OCI-LY1 (cell line): Measurements from ENCODE around the gene ZNF724.

Source experiments
- H2AFZ ChIP-seq: fragments of 200-600 bp; sonication (generic), shearing (Covaris generic); 2 replicates; pipeline ENCODE4 v1.6.0; 2014; ENCODE audit warnings: antibody characterized with exemption, mild to moderate bottlenecking, low read length
- H3F3A ChIP-seq: fragments of 200-600 bp; sonication (generic), shearing (Covaris generic); 2 replicates; pipeline ENCODE4 v1.6.0; 2014; ENCODE audit warnings: mild to moderate bottlenecking, antibody characterized with exemption, low read length, moderate library complexity; ENCODE audit not compliant: insufficient read depth
- H3K27ac ChIP-seq: fragments of 200-600 bp; sonication (generic); 2 replicates; pipeline ENCODE4 v1.5.1; 2014; ENCODE audit warnings: low read length, mixed run types, mild to moderate bottlenecking, low read depth; ENCODE audit not compliant: poor library complexity, severe bottlenecking
- H3K27me3 ChIP-seq: fragments of 200-600 bp; sonication (generic); 2 replicates; pipeline ENCODE4 v1.6.0; 2014; ENCODE audit warnings: antibody characterized with exemption, mild to moderate bottlenecking, low read length, moderate library complexity; ENCODE audit not compliant: insufficient read depth
- H3K36me3 ChIP-seq: fragments of 200-600 bp; sonication (generic); 2 replicates; pipeline ENCODE4 v1.6.1; 2014; ENCODE audit warnings: mild to moderate bottlenecking, antibody characterized with exemption, low read length, moderate library complexity, mixed read lengths; ENCODE audit not compliant: insufficient read depth
- H3K4me1 ChIP-seq: fragments of 200-600 bp; sonication (generic); 2 replicates; pipeline ENCODE4 v1.5.1; 2014; ENCODE audit warnings: mild to moderate bottlenecking, low read length, moderate library complexity; ENCODE audit not compliant: insufficient read depth, severe bottlenecking
- H3K4me2 ChIP-seq: fragments of 200-600 bp; sonication (generic), shearing (Covaris generic); 2 replicates; pipeline ENCODE4 v1.6.1; 2014; ENCODE audit warnings: low read length
- H3K4me3 ChIP-seq: fragments of 200-600 bp; sonication (generic); 2 replicates; pipeline ENCODE4 v1.5.1; 2014; ENCODE audit warnings: low read length, low read depth, mild to moderate bottlenecking, mixed read lengths; ENCODE audit not compliant: poor library complexity, severe bottlenecking
- H3K79me2 ChIP-seq: fragments of 200-600 bp; shearing (Covaris generic); 2 replicates; pipeline ENCODE4 v1.6.1; 2016; ENCODE audit warnings: mixed run types, low read length, mixed read lengths; ENCODE audit not compliant: insufficient read depth
- H3K9ac ChIP-seq: fragments of 200-600 bp; sonication (generic), shearing (Covaris generic); 2 replicates; pipeline ENCODE4 v1.6.1; 2014; ENCODE audit warnings: mild to moderate bottlenecking, low read length, mixed read lengths
- H3K9me2 ChIP-seq: fragments of 200-600 bp; sonication (generic), shearing (Covaris generic); 2 replicates; pipeline ENCODE4 v1.6.1; 2014; ENCODE audit warnings: low read depth, mild to moderate bottlenecking, low read length, mixed read lengths
- H3K9me3 ChIP-seq: fragments of 200-600 bp; shearing (Covaris generic); 2 replicates; pipeline ENCODE4 v1.6.1; 2014; ENCODE audit warnings: low read length, mixed read lengths
- H4K20me1 ChIP-seq: fragments of 200-600 bp; sonication (generic), shearing (Covaris generic); 2 replicates; pipeline ENCODE4 v1.6.0; 2016; ENCODE audit warnings: mild to moderate bottlenecking, low read length; ENCODE audit not compliant: insufficient read depth
- CTCF ChIP-seq: fragments of 200-600 bp; sonication (generic), shearing (Covaris generic); IDR thresholded peaks from 2 replicates; pipeline ENCODE4 v1.5.1; 2017; ENCODE audit warnings: mild to moderate bottlenecking, antibody characterized with exemption, low read length, moderate library complexity, mixed read lengths
- EZH2 ChIP-seq: fragments of 200-600 bp; sonication (generic), shearing (Covaris generic); IDR thresholded peaks from 2 replicates; pipeline ENCODE4 v1.8.0; 2017; ENCODE audit warnings: borderline replicate concordance, mixed run types, mild to moderate bottlenecking, antibody characterized with exemption, low read length, moderate library complexity, mixed read lengths

The ZNF724 gene

GRCh38 chr19:23190341-23190740 is 59.9 kb downstream of the ZNF724 start:
- Histone ChIP-seq H4K20me1 (no peaks in the 10 kb centered on the region), H3K27ac (no peak overlapping the region), H3K9me2 (no peaks in the 10 kb centered on the region), H3K9ac (no peak overlapping the region), H3K4me2 (no peak overlapping the region), H3F3A (no peaks in the 10 kb centered on the region), H3K27me3 (no peaks in the 10 kb centered on the region), H2AFZ (no peak overlapping the region), H3K4me1 (no peaks in the 10 kb centered on the region), H3K4me3 (no peak overlapping the region), H3K79me2 (no peaks in the 10 kb centered on the region), H3K36me3 (no peaks in the 10 kb centered on the region), H3K9me3 (no peaks in the 10 kb centered on the region)
- TF ChIP-seq EZH2 (no peak), CTCF (no peak)

GRCh38 chr19:23183251-23183650 is 66.9 kb downstream of the ZNF724 start:
- Histone ChIP-seq H3F3A (no peaks in the 10 kb centered on the region), H3K27me3 (no peaks in the 10 kb centered on the region), H2AFZ (no peak overlapping the region), H3K4me2 (no peak overlapping the region), H3K36me3 (no peaks in the 10 kb centered on the region), H4K20me1 (no peaks in the 10 kb centered on the region), H3K4me3 (no peak overlapping the region), H3K4me1 (no peaks in the 10 kb centered on the region), H3K9me2 (no peaks in the 10 kb centered on the region), H3K79me2 (no peaks in the 10 kb centered on the region), H3K9ac (no peak overlapping the region), H3K9me3 (no peaks in the 10 kb centered on the region), H3K27ac (no peak overlapping the region)
- TF ChIP-seq EZH2 (no peak), CTCF (no peak)
